SK-MEL-5 (cell line): Measurements from ENCODE around the gene PDX1. TPM values are rescaled to one million over a fixed set of nuclear protein-coding genes. Genes with fewer than 3 reads are reported as not detected.

Source experiments
- DNase-seq: peaks from one replicate; pipeline ENCODE4 v3.0.0-alpha.2; 2016; ENCODE audit warnings: low read depth, low spot score
- in situ Hi-C: cut with HindIII; loops from 2 replicates; pipeline ENCODE4 v1.10.0; 2016; ENCODE audit warnings: low sequenced_read_pairs, high pct_unique_total_duplicates, low pct_unique_long_range_greater_than_20kb
- total RNA-seq: library from RNA; depleted of rRNA; stranded (reverse); fragments of >200 nt; shearing (Covaris generic); gene quantifications from 2 replicates; pipeline ENCODE4 v1.2.3, GENCODE V29; 2014

PDX1 gene
- total RNA-seq, 1 experiment from 2014 or later = not detected

GRCh38 chr13:27920677-27921420 lies 1.0 kb downstream of the PDX1 start:
- no peak for DNase-seq
- in situ Hi-C loops = no loop called here

GRCh38 chr13:27921421-27921960 lies 1.7 kb downstream of the PDX1 start:
- DNase-seq = no peak
- in situ Hi-C loops = no loop called here

- no peak for DNase-seq
- in situ Hi-C loops = no loop called here
Observed at GRCh38 chr13:27921961-27922882, 2.4 kb downstream of the PDX1 start.

- no peak for DNase-seq
- in situ Hi-C loops = no loop called here
Observed at GRCh38 chr13:27922883-27923612, 3.2 kb downstream of the PDX1 start.

- DNase-seq = no peak
- in situ Hi-C loops = no loop called here
Observed at GRCh38 chr13:27923794-27924528, 4.2 kb downstream of the PDX1 start.

- in situ Hi-C loops = no loop called here
Observed at GRCh38 chr13:27924529-27925141, 4.8 kb downstream of the PDX1 start.

GRCh38 chr13:27925220-27925991 lies 5.6 kb downstream of the PDX1 start:
- in situ Hi-C loops = no loop called here
- DNase-seq = no peak

More at GRCh38 chr13:27924529-27925141, 4.8 kb downstream of the PDX1 start:
- DNase-seq = no peak

GRCh38 chr13:27926644-27927434 lies 7.0 kb downstream of the PDX1 start:
- in situ Hi-C loops = no loop called here

GRCh38 chr13:27927444-27928352 lies 7.9 kb downstream of the PDX1 start:
- DNase-seq = no peak
- in situ Hi-C loops = no loop called here

More at GRCh38 chr13:27926644-27927434, 7.0 kb downstream of the PDX1 start:
- DNase-seq = no peak

- in situ Hi-C loops = no loop called here
- DNase-seq = no peak
Observed at GRCh38 chr13:27928353-27928804, 8.6 kb downstream of the PDX1 start.

- in situ Hi-C loops = no loop called here
- no peak for DNase-seq
Observed at GRCh38 chr13:27928805-27929753, 9.3 kb downstream of the PDX1 start.

GRCh38 chr13:27929868-27930267 lies 10.1 kb downstream of the PDX1 start:
- in situ Hi-C loops = no loop called here
- DNase-seq = no peak

GRCh38 chr13:27933118-27933517 lies 13.3 kb downstream of the PDX1 start:
- in situ Hi-C loops = no loop called here
- no peak for DNase-seq
